Epithelial cell of prostate (primary cell): ENCODE measurements around the gene VARS1.
"Not testable (repeated sequence)": the region's sequence is repeated elsewhere in the genome, so short reads cannot be mapped to it uniquely, and the experiment has no call there.

Experiments
- DNase-seq: peaks from one replicate; pipeline ENCODE4 v3.0.0-alpha.2; 2011; ENCODE audit warnings: low read depth, low spot score
- H3K27ac ChIP-seq: fragments of 450-650 bp; 2 replicates; pipeline ENCODE4 v1.5.1; 2017; ENCODE audit warnings: mild to moderate bottlenecking

The VARS1 gene

GRCh38 chr6:31794866-31795615 is 511 bp downstream of the VARS1 start:
- no peak for DNase-seq
- peak overlapping the region; percentile 94 for H3K27ac ChIP-seq

DNA sequence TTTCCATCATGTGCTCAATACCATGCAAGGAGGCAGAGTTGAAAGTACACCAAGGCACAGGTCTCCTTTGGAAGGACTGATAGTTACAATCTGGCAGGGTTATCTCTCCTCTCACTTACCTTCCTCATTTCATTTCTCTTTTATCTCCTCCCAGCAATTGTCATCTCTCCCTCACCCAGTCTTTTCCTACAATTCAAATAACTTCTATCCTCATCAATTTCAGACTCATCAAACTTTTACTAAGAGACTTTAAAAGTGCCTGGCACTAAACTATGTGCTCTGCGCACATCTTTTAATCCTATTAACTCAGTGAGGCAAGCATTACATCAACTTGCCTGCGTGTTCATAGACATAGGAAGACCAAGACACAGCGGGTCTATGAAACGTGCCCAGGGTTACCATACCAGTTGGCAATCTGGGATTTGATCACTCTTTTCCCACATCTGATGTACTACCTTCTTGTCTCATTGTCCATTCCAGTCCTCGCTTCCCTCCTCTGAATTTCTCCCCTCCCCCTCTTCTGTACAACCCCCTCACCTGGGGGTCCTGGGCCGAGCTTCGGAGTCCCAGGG is 1.2 kb downstream of the VARS1 start:
- peak overlapping the region; percentile 94 for H3K27ac ChIP-seq
- DNase-seq: no peak

- H3K27ac ChIP-seq: peak overlapping the region; percentile 94
- DNase-seq: not testable (repeated sequence)
Observed at GRCh38 chr6:31793927-31794245, 1.7 kb downstream of the VARS1 start.

GRCh38 chr6:31792761-31793171 is 2.8 kb downstream of the VARS1 start:
- peak; percentile 66 for DNase-seq
- H3K27ac ChIP-seq: peak overlapping the region; percentile 94

DNA sequence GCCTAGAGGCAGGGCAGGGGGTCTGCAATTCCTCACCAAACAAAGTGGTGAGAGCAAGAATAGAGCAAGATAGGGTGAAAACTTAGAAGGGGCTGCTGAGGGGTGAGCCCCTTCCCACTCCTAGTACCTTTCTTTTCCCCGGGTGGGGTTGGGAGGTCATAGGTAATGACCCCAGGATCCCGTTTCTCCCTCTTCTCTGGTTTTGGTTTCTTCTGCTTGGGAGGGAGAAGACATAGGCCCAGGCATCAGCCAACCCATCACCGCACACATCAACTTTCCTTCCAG is 3.5 kb downstream of the VARS1 start:
- H3K27ac ChIP-seq: peak overlapping the region; percentile 94
- DNase-seq: no peak

GRCh38 chr6:31791324-31792089 is 4.0 kb downstream of the VARS1 start:
- peak overlapping the region; percentile 94 for H3K27ac ChIP-seq
- no peak for DNase-seq

DNA sequence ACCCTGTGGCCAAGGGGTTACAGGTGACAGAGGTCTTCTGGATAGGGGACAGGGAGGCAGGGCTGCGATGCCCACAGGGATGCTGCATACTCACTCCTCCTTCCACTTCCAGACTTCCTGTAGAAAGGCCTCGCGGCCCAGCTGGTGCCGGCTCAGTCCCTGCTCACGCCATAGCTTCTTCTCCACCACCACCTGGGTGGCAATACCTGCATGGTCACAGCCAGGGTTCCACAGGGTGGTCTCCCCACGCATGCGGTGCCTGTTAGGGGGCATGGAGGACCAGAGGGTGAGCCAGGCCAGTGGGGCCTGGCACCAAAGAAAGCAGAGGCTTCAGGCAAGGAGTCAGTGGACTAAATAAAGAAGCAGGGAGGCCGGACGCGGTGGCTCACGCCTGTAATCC is 10.1 kb downstream of the VARS1 start:
- no peak for DNase-seq
- no peak overlapping the region for H3K27ac ChIP-seq

GRCh38 chr6:31784098-31784925 is 11.2 kb downstream of the VARS1 start:
- no peak overlapping the region for H3K27ac ChIP-seq
- DNase-seq: no peak

DNA sequence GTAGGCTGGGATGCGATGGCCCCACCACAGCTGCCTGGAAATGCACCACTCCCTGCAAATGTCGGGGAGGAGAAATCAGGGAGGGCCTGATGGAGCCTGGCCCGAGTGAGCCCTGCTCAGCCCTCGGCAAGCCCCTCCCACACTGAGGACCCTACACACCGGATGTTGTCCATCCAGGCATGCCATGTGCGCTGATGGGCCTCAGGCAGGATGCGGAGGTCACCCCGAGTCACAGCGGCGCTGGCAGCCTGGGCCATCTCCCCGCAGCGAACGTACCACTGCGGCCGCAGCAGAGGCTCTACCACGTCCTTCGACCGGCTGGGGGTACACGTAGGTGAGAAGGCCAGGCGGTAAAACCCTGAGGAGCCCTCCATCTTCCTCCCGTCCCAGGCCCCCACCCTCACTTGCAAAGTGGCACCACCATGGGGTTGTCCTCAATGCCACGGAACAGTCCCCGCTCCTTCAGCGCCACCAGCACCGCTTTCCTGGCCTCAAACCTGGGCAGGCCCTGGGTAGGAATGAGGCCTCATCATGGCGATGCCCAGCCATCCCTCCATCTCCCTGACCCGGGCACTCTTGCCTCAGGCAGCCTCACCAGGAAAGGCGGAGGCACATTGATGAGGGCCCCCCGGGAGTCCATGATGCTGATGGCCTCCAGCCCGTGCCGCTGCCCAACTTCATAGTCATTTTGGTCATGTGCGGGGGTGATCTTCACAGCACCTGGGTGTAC is 13.3 kb downstream of the VARS1 start:
- DNase-seq: no peak
- no peak overlapping the region for H3K27ac ChIP-seq

DNA sequence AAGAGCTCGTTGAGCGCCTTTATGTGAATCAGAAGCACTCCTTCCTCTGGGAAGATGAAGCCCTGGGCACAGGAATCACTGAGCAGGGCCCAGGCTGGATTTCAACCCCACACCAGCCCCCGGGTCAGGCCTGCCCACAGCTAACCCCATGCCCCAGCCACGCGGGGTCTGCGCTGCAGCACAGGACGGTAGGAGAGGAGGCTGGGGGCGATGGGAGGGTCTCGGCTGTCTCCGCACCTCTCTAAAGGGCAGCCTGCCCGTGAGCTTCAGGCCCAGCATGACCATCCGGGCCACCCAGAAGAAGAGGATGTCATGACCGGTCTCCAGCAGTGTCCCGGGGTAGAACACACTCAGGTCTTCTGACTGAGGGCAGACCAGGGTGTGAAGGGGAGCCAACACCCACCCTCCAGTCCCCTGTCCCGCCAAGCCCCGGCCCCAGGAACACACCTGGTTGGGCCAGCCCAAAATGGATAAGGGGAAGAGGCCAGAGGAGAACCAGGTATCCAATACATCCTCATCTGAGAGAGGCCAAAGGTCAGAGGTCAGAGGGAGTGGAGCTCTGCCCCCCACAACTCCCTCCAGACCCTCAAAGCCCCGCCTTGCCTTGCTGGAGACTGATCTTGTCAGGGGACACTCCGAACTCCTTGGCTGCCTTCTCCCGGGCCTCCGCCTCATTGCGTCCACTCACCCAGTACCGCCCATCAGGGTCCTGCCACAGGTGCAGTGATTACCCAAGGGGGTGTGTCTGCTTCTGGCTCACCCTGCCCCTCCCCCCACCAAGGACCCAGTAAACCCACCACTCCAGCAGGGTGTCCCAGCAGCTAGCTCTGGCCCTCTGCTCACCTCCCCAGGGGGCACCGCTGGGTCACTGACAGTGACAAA is 14.1 kb downstream of the VARS1 start:
- no peak for DNase-seq
- H3K27ac ChIP-seq: no peak overlapping the region

DNA sequence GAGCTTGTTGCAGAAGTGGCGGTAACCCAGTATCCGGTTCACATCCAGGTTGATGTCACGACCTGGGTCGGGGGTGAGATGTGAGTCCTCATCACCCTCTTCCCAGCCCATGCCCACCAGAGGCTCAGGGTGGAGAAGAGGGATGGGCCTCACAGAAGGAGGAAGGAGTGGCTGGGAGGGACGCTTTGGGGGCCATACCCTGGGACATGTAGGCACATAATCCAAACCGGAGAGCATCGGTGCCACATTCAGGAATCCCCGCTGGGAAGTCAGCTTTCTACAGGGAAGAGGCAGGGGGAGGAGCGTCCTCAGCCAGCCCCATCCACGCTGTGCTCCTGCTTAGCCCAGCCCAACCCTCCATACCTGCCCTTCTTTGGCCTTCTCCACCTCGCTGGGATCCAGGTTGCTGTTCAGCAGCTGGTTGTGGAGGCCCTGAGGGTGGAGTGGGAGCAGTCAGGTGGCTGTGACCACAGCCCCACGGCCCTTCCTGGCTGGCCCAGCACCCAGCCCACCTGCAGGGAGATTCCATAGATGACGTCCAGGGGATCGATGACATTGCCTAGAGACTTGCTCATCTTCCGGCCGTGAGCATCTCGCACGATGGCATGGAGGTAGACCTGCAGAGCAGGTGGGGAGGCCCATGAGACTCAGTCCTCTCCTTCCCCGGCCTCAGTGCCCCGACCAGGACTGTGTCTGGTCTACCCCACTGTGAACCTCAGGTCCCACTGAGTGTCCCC is 14.9 kb downstream of the VARS1 start:
- DNase-seq: no peak
- H3K27ac ChIP-seq: no peak overlapping the region

GRCh38 chr6:31779908-31780307 is 15.6 kb downstream of the VARS1 start:
- no peak overlapping the region for H3K27ac ChIP-seq
- no peak for DNase-seq

DNA sequence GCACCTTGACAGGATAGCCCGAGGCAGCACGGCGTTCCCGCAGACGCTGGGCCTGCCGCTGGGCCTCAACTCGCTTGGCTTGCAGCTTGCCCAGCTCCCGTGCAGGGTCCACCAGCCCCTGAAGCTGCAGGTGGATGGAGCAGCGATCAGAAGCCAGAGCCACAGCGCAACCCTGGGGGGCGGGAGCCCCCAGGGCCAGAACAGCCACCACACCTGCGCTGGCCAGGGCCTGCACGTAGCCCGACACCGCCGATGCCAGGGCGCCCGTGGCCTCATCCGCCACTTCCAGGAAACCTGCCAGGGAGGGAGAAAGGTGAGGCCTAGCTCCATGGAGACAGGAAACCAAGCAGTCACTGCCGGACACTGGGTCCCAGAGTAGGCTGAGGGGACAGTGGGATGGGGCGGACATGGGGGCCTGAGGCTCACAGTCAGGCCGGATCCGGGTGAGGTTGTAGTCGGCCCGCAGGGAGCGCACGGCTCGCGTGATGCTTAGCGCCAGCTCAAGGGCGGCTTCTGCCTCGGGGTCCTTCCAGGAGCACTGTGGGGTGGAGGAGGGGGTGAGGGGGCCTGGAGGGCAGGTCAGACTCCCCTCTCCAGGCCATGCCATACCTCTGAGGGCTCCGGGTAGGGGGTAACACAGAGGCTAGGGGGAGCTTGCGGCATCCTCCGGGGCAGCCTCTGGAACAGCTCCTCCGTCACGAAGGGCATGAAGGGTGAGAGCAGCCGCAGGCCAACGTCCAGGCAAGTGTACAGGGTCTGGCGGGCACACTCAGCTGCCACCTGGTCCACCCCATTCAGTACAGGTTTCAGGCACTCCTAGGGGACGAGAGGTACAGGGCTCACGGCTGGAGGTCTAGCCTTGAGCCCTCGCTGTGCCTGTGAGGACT is 16.3 kb downstream of the VARS1 start:
- no peak for DNase-seq
- H3K27ac ChIP-seq: no peak overlapping the region

- H3K27ac ChIP-seq: no peak overlapping the region
Observed at GRCh38 chr6:31778193-31778592, 17.4 kb downstream of the VARS1 start.

DNA sequence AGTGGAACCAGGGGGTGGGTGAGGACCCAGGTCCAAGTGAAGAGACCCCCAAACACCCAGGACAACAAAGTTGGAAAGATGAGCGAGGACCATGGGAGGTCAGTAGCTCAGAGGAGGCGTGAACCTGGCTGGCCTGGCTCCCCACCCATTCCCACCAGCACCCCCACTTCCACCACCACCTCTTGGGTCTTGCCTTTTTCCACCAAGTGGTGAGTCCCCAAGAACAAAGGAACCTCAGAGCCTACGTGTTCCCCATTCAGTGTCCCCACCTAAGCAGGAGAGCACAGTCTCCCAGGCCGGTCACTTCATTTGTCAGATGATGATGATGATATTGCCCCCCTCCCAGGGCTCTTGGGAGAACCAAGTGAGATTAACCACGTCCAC is 17.9 kb downstream of the VARS1 start:
- no peak for DNase-seq
- peak overlapping the region; percentile 57 for H3K27ac ChIP-seq

More at GRCh38 chr6:31778193-31778592, 17.4 kb downstream of the VARS1 start:
- no peak for DNase-seq

DNA sequence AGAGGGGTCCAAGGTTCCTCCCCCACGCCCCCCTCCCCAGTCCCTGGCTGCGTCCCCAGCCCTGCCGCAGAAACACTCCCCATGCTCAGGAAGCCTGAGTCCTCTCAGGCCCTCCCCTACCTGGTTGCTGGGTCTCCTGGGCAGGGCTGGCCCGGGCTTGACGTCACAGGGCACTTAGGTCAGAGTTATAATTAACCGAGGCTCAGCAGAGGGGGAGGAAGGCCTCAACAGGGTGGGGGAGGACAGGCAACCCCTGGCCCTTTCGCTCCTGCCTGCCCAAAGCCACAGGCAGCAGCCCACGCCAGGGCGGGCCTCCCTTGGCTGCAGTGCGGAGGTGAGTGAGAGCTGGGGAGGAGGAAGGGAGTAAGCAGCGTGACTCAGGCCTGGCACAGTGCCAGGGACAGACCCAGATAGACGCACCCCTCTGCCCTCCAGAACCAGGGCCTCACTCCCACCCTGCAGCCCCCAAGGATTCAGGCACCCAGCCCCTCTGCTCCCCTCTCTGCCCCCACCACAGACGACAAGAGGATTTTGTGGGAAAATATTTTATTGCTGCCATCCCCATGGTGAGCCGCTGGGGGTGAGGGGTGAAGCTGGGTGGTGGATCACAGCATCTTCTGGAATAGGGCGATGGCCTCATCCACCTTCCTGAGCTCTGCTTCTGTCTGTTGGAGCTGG is 18.4 kb downstream of the VARS1 start, which contains the start of gene VWA7:
Gene VWA7, minus strand, starts transcription at position 340 of the 678 bp plus-strand sequence. CDS start 549 bp downstream, outside the sequence.
- peak within 1 kb of the TSS; percentile 57 for H3K27ac ChIP-seq
- peak; percentile 72 for DNase-seq

GRCh38 chr6:31776485-31776988 is 19.0 kb downstream of the VARS1 start:
- H3K27ac ChIP-seq: peak overlapping the region; percentile 57
- DNase-seq: no peak
